Panc1 (cell line): ENCODE data around the gene DPH6. TPM values are rescaled to one million over a fixed set of nuclear protein-coding genes. Genes with fewer than 3 reads are reported as not detected.

Experiments used
- ATAC-seq: fragments of 200-7000 bp; cut with Tn5 transposase; 2 replicates; pipeline ENCODE4 v1.9.1; 2020; ENCODE audit warnings: mild to moderate bottlenecking, moderate library complexity
- BruUV-seq: library from RNA; stranded (reverse); fragments of 400-500 nt; replicated peaks from 2 replicates; lab custom pipeline; 2021; lab: Mats Ljungman, UMichigan
- CTCF ChIA-PET: fragments of 300-600 bp; sonication (Branson Sonifier 250); formaldehyde crosslinking; loops from one replicate; lab custom pipeline; 2022; ENCODE audit warnings: antibody characterized with exemption; lab: Charles Lee
- POLR2A ChIA-PET: fragments of 300-600 bp; sonication (Branson Sonifier 250); formaldehyde crosslinking; loops from one replicate; lab custom pipeline; 2022; ENCODE audit warnings: antibody characterized with exemption; lab: Charles Lee
- DNase-seq: peaks from one replicate; pipeline ENCODE4 v3.0.0-alpha.2; 2010; ENCODE audit warnings: low read depth, low spot score
- H3K27ac ChIP-seq: 2 replicates; pipeline ENCODE4 v1.5.1; 2011; ENCODE audit warnings: mild to moderate bottlenecking, low read length, inconsistent platforms
- H3K27me3 ChIP-seq: fragments of 200-500 bp; sonication (Bioruptor generic); 2 replicates; pipeline ENCODE4 v1.6.0; 2014; ENCODE audit warnings: low read length, inconsistent platforms; ENCODE audit not compliant: control insufficient read depth, insufficient read depth
- H3K36me3 ChIP-seq: fragments of 200-500 bp; sonication (Bioruptor generic); 2 replicates; pipeline ENCODE4 v1.5.1; 2014; ENCODE audit warnings: inconsistent platforms, mild to moderate bottlenecking, low read length, moderate library complexity; ENCODE audit not compliant: control insufficient read depth, insufficient read depth
- H3K4me1 ChIP-seq: 2 replicates; pipeline ENCODE4 v1.5.1; 2011; ENCODE audit warnings: inconsistent platforms, mild to moderate bottlenecking, low read length, moderate library complexity; ENCODE audit not compliant: control insufficient read depth, insufficient read depth
- H3K4me3 ChIP-seq, 2 experiments: 2 replicates each; pipeline ENCODE4 v1.5.1; 2011 to 2012; ENCODE audit warnings: low read depth in 2 of 2, low read length in 2 of 2, mild to moderate bottlenecking in 2 of 2, inconsistent platforms in 1 of 2, moderate library complexity in 1 of 2
- H3K9me3 ChIP-seq: fragments of 200-500 bp; sonication (Bioruptor generic); 2 replicates; pipeline ENCODE4 v1.5.1; 2014; ENCODE audit warnings: low read depth, mild to moderate bottlenecking, inconsistent platforms, low read length, moderate library complexity; ENCODE audit not compliant: control insufficient read depth, insufficient read depth
- CTCF ChIP-seq: fragments of 450-650 bp; IDR thresholded peaks from 2 replicates; pipeline ENCODE4 v1.5.1; 2017; ENCODE audit warnings: mild to moderate bottlenecking
- POLR2AphosphoS5 ChIP-seq: IDR thresholded peaks from 2 replicates; pipeline ENCODE4 v1.6.1; 2012; ENCODE audit warnings: mild to moderate bottlenecking, low read depth, low read length, moderate library complexity
- REST ChIP-seq, 2 experiments: IDR thresholded peaks; 2 replicates each; pipeline ENCODE4 v1.6.1; 2011 to 2012; ENCODE audit warnings: low read depth in 2 of 2, control low read depth in 1 of 2, low read length in 1 of 2, mild to moderate bottlenecking in 1 of 2, moderate library complexity in 1 of 2; ENCODE audit not compliant: insufficient read depth in 1 of 2
- SIN3A ChIP-seq: IDR thresholded peaks from 2 replicates; pipeline ENCODE4 v1.6.1; 2012; ENCODE audit warnings: low read depth, mild to moderate bottlenecking, low read length, moderate library complexity, borderline replicate concordance; ENCODE audit not compliant: insufficient read depth
- TCF7L2 ChIP-seq: IDR thresholded peaks from 2 replicates; pipeline ENCODE4 v1.6.1; 2011; ENCODE audit warnings: mild to moderate bottlenecking, low read depth, low read length, inconsistent platforms
- in situ Hi-C: cut with HindIII; loops from 2 replicates; pipeline ENCODE4 v1.10.0; 2016; ENCODE audit warnings: low sequenced_read_pairs, low pct_unique_long_range_greater_than_20kb
- intact Hi-C: fragments of 100-400 bp; cut with micrococcal nuclease; formaldehyde crosslinking; loops from one replicate; pipeline ENCODE4 v1.10.0; 2022; ENCODE audit not compliant: unreplicated experiment
- total RNA-seq: library from RNA; stranded (reverse); gene quantifications from one replicate; pipeline ENCODE4 v1.2.1, GENCODE V29; 2021; ENCODE audit not compliant: unreplicated experiment

Gene DPH6
- total RNA-seq, 1 experiment from 2014 or later, result 24.0 TPM

GRCh38 chr15:35481064-35481463 lies 64.9 kb downstream of the DPH6 start:
- H3K27ac ChIP-seq, result no peak overlapping the region; the same call in 1 of the 2 replicates
- ATAC-seq (no peak), DNase-seq (no peak)
- H3K27me3 ChIP-seq, result no peaks in the 10 kb centered on the region
- H3K36me3 ChIP-seq, result no peaks in the 10 kb centered on the region
- TF ChIP-seq POLR2AphosphoS5, result no peak
- no peak for TF ChIP-seq TCF7L2
- TF ChIP-seq SIN3A, result no peak
- TF ChIP-seq CTCF, result no peak
- TF ChIP-seq REST (IDR thresholded peaks at IDR 0.05; ENCODE audit: insufficient read depth in 1 of 2, low read depth in 2 of 2, low read length in 1 of 2), result no peak
- CTCF ChIA-PET, result no interaction called here
- in situ Hi-C loops (no loop called here), intact Hi-C loops (no loop called here)
- BruUV-seq, result no TSS peak
- POLR2A ChIA-PET, result no interaction called here
- no peaks in the 10 kb centered on the region for H3K9me3 ChIP-seq
- H3K4me1 ChIP-seq, result no peaks in the 10 kb centered on the region; the same call in 1 of the 2 replicates
- no peak overlapping the region for H3K4me3 ChIP-seq

- Histone ChIP-seq H3K36me3 (no peaks in the 10 kb centered on the region), H3K4me3 (no peak overlapping the region), H3K9me3 (no peaks in the 10 kb centered on the region), H3K4me1 (no peaks in the 10 kb centered on the region; the same call in 1 of the 2 replicates), H3K27ac (no peak overlapping the region), H3K27me3 (no peaks in the 10 kb centered on the region)
- DNase-seq (no peak), ATAC-seq (no peak)
- ChIA-PET POLR2A (no interaction called here), CTCF (no interaction called here)
- in situ Hi-C loops, result no loop called here
- BruUV-seq, result no TSS peak
- intact Hi-C loops, result no loop called here
- no peak for TF ChIP-seq TCF7L2
These were observed 66.5 kb downstream of the DPH6 start for GRCh38 chr15:35479423-35479822.

- Histone ChIP-seq H3K27ac (no peak overlapping the region), H3K9me3 (no peaks in the 10 kb centered on the region), H3K4me3 (no peak overlapping the region), H3K36me3 (no peaks in the 10 kb centered on the region), H3K4me1 (no peaks in the 10 kb centered on the region; the same call in 1 of the 2 replicates), H3K27me3 (no peaks in the 10 kb centered on the region)
- intact Hi-C loops, result no loop called here
- ChIA-PET CTCF (no interaction called here), POLR2A (no interaction called here)
- ATAC-seq (peak; percentile 42; the same call in 1 of the 2 replicates), DNase-seq (no peak)
- no TSS peak for BruUV-seq
- TF ChIP-seq CTCF (no peak), REST (IDR thresholded peaks at IDR 0.05; ENCODE audit: insufficient read depth in 1 of 2, low read depth in 2 of 2, low read length in 1 of 2) (no peak)
- in situ Hi-C loops, result no loop called here
These were observed 68.4 kb downstream of the DPH6 start for GRCh38 chr15:35477312-35478262.
